ENCODE measurements around the gene ZMYND10. TPM values are rescaled to one million over a fixed set of nuclear protein-coding genes. Genes with fewer than 3 reads are reported as not detected.

Gene ZMYND10
- total RNA-seq, 1 donor from 2014 or later, result not detected

DNA sequence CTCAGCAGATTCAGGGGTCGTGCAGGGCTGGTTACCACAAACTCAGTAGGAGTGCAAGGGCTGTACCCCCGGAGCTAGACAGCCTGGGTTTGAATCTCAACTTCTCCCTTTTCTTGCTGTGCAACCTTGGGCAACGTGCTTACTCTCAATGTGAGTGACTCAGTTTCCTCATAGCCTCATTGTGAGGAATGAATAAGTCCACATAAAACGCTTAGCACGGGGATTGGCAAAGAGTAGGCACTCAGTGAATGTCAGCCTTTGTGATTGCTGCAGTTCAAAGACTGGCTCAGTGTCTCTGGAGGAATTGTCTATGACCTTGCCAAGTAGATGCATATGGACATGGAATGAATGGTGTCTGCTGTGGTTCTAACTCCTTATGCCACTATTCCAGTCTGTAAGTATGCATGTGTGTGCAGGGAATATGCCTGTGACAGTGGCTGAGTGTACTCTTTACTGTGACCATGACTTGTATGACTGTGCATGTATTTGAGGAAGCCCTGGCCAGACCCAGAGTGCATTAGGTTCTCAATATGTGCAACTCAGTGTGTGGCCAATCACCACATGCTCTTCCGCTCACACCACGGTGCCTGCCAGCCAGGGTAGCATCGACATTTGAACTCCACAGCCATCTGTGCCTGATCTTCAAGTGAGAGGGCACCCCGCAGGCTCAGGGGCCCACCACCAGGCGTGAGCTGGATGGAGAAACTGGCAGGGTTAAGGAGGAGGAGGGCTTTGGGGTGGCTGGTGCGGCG lies 45.4 kb downstream of the ZMYND10 start:
- no peaks in the 10 kb centered on the region for H3K36me3 Mint-ChIP-seq (ENCODE audit: low read depth, unreplicated experiment)
- no peak for DNase-seq (ENCODE audit: low spot score)

DNA sequence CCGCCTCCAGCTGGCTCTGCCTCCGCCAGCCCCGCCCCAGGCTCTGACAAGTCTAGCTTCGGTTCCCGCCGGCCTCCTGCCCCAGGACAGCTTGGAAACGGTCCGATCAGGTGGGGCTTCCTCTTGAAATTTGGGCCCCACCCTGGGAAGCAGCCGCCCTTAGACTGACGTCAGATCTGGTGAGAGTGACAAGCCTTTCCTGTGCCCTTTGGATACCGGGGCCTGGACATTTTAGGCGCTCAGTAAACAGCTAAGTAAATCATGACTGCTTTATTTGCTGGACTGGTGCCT lies 45.9 kb downstream of the ZMYND10 start:
- H3K9me3 Mint-ChIP-seq (ENCODE audit: unreplicated experiment), result no peaks in the 10 kb centered on the region
- no peaks in the 10 kb centered on the region for H3K36me3 Mint-ChIP-seq (ENCODE audit: low read depth, unreplicated experiment)
- no peak for DNase-seq (ENCODE audit: low spot score)
- TF ChIP-seq, protein P1, sequence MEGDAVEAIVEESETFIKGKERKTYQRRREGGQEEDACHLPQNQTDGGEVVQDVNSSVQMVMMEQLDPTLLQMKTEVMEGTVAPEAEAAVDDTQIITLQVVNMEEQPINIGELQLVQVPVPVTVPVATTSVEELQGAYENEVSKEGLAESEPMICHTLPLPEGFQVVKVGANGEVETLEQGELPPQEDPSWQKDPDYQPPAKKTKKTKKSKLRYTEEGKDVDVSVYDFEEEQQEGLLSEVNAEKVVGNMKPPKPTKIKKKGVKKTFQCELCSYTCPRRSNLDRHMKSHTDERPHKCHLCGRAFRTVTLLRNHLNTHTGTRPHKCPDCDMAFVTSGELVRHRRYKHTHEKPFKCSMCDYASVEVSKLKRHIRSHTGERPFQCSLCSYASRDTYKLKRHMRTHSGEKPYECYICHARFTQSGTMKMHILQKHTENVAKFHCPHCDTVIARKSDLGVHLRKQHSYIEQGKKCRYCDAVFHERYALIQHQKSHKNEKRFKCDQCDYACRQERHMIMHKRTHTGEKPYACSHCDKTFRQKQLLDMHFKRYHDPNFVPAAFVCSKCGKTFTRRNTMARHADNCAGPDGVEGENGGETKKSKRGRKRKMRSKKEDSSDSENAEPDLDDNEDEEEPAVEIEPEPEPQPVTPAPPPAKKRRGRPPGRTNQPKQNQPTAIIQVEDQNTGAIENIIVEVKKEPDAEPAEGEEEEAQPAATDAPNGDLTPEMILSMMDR (IDR thresholded peaks at IDR 0.05; ENCODE audit: unreplicated experiment), result no peak
- H3K27ac Mint-ChIP-seq (ENCODE audit: unreplicated experiment), result peak overlapping the region; percentile 70
- peaks cover 12% of the 10 kb centered on the region for H3K4me1 Mint-ChIP-seq (ENCODE audit: unreplicated experiment)
- peaks cover 4% of the 10 kb centered on the region for H3K27me3 Mint-ChIP-seq (ENCODE audit: unreplicated experiment)
- peak overlapping the region; percentile 96 for H3K4me3 Mint-ChIP-seq (ENCODE audit: unreplicated experiment)

More for the DNA sequence above, 45.4 kb downstream of the ZMYND10 start:
- H3K27me3 Mint-ChIP-seq (ENCODE audit: unreplicated experiment), result peaks cover 4% of the 10 kb centered on the region
- H3K9me3 Mint-ChIP-seq (ENCODE audit: unreplicated experiment), result no peaks in the 10 kb centered on the region
- TF ChIP-seq, protein P1 (IDR thresholded peaks at IDR 0.05; ENCODE audit: unreplicated experiment), result no peak
- H3K27ac Mint-ChIP-seq (ENCODE audit: unreplicated experiment), result peak overlapping the region; percentile 70
- peaks cover 12% of the 10 kb centered on the region for H3K4me1 Mint-ChIP-seq (ENCODE audit: unreplicated experiment)
- H3K4me3 Mint-ChIP-seq (ENCODE audit: unreplicated experiment), result peak overlapping the region; percentile 96

DNA sequence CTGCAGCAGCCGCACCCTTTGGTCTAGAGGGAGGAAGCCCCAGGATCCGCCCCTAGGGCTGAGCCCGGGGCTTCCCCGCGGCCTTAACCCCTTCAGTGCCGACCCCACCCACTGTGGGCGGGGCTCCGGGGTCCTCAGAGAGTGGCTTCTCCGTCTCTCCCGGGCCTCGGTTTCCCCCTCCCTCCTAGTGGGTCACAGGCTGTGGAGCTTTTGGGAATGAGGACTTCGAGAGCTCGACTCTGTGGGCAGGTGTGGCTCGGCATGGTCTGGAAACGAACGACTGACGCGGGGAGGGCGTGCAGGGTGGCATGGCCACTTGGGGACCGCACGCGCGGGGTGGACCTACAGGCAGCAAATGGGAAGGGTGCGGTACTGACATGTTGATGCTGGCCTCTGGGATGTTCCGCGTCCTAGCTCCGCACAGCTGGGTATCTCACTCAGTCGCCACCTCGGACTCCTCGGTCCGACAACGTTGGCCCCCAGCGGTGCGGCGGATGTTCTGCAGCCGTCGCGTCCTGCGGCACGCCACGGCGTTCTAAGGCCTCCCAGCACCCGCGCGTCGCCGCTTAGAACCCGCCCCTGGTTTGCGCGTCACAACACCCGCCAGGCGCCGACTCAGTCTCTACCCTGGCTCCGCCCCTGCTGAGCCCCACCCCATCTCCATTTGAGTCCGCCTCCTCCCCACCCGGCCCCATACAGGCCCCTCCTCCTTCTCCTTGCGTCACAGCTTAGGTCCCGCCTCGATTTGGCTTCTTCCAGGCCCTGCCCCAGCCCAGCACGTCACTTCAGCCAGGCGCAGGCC lies 46.5 kb downstream of the ZMYND10 start, which contains the start of the genes HYAL3 and NAA80:
Gene HYAL3, minus strand, starts transcription at position 570 of the 802 bp plus-strand sequence. CDS start 3,803 bp downstream, outside the sequence.
Gene NAA80, minus strand, starts transcription at position 570 of the 802 bp plus-strand sequence. CDS start 1,942 bp downstream, outside the sequence.
- DNase-seq (ENCODE audit: low spot score), result peak; percentile 97
- H3K4me1 Mint-ChIP-seq (ENCODE audit: unreplicated experiment), result peaks cover 12% of the 10 kb centered on the region
- no peaks in the 10 kb centered on the region for H3K36me3 Mint-ChIP-seq (ENCODE audit: low read depth, unreplicated experiment)
- H3K9me3 Mint-ChIP-seq (ENCODE audit: unreplicated experiment), result no peaks in the 10 kb centered on the region
- H3K27ac Mint-ChIP-seq (ENCODE audit: unreplicated experiment), result peak within 1 kb of the TSS; percentile 72
- H3K4me3 Mint-ChIP-seq (ENCODE audit: unreplicated experiment), result peak within 1 kb of the TSS; percentile 96
- TF ChIP-seq, protein P1 (IDR thresholded peaks at IDR 0.05; ENCODE audit: unreplicated experiment), result no peak
- peaks cover 4% of the 10 kb centered on the region for H3K27me3 Mint-ChIP-seq (ENCODE audit: unreplicated experiment)

DNA sequence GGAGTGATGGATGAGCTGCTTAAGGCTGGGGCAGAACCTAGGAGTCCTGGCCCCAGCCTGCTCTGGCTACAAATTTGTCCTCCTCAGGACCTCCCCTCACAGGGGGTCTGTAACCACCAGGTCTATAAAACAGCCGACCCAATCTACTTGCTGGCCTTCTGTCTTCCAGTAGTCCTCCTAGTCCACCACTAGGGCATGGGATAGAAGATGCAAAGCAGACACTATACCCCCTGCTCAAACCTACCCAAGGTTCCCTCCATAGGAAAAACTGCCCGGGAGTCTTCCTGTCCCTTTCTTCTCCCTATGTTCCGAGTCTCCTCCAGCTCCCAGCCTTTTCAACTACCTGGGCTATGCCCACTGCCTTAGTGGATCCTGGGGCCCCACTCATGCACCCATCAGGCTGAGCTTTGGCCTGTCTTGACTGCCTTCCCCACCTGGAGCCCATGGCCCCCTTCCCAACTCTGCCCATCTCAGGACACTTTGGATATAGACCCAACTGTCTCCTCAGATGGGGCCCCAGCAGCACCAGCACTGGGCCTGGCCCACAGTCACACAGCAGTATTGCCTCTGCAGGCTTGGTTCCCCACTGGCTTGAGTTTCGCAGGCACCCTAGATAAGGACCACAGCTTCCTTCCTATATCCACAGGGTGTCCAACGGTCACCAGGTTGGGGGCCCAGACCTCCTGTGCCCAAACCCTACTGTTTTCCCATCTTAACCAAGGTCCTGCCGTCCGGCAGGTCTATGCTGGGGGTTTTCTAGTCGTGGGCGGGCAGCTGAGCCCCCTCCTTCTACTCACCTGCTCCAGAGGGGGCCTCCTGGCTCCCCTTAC lies 47.4 kb downstream of the ZMYND10 start:
- Mint-ChIP-seq H3K9me3 (ENCODE audit: unreplicated experiment) (no peaks in the 10 kb centered on the region), H3K27me3 (ENCODE audit: unreplicated experiment) (peaks cover 4% of the 10 kb centered on the region), H3K27ac (ENCODE audit: unreplicated experiment) (peak overlapping the region; percentile 57), H3K4me1 (ENCODE audit: unreplicated experiment) (peaks cover 12% of the 10 kb centered on the region), H3K4me3 (ENCODE audit: unreplicated experiment) (peak overlapping the region; percentile 96), H3K36me3 (ENCODE audit: low read depth, unreplicated experiment) (no peaks in the 10 kb centered on the region)
- no peak for DNase-seq (ENCODE audit: low spot score)
- TF ChIP-seq, protein P1 (IDR thresholded peaks at IDR 0.05; ENCODE audit: unreplicated experiment), result peak; percentile 25

All from endothelial cell (in vitro differentiated cells).